ENCODE measurements around the gene ZNF443.
A peak's percentile ranks its signal among the peaks of the same experiment; 100 is the strongest.
"Not testable (repeated sequence)": the region's sequence is repeated elsewhere in the genome, so short reads cannot be mapped to it uniquely, and the experiment has no call there.

ZNF443 gene

DNA sequence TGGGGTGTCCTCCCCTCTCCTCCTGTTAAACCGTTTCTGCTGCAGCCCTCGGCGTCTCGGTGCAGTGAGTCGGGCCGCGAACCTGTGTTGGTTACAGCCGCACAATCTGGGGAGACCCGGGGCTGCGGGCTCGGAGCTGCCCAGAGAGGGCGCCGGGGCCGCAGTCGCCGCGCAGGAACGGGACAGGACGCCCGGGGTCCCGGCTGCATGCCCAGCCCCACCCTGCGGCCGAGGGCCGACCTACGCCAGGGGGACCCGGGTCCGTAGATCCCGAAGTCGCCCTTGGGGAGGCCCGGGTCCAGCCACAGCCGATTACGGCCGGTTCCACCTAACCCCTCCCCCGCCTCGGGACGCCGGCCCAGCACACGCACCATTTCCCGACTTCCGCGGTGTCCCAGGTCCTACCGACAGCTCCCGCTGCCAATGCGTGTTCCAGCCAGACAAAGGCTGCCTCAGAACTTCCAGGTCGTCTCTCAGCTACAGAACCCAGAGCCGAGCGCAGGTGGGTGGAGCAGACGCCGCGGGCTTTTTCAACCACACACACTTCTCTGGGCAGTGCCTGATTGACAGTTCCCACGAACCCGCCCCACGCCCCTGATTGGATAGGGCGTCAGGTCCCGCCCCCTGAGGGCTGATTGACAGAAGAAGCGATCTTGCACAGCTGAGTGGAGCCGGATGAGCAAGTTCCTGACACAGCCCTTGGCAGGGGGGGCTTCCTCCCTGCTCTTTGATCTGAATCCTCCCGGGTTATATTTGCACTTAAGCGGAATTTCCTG, at the start of gene ZNF443:
TSS of gene ZNF443 (minus strand) at position 481 of the 776 bp plus-strand sequence. CDS start at position 374, 107 bp downstream.
- peak; percentile 98 for DNase-seq (ENCODE audit: low read depth, low spot score)

DNA sequence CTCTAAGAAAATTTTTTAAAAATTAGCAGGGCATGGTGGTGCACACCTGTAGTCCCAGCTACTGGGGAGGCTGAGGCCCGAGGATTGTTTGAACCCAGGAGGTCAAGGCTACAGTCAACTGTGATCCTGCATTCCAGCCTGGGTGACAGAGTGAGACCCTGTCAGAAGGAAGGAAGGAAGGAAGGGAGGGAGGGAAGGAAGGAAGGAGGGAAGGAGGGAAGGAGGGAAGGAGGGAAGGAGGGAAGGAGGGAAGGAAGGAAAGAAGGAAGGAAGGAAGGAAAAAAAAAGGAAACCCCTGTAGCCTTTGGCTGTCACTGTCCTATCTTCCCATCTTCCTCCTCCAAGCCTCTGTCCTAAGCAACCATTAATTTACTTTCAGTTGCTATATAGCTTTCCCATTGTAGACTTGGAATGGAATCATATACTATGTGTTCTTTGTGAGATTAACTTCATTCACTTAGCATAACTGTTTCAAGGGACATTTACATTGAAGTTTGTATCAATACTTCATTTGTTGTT, 45.5 kb upstream of the ZNF443 start:
- not testable (repeated sequence) for DNase-seq (ENCODE audit: low read depth, low spot score)

DNA sequence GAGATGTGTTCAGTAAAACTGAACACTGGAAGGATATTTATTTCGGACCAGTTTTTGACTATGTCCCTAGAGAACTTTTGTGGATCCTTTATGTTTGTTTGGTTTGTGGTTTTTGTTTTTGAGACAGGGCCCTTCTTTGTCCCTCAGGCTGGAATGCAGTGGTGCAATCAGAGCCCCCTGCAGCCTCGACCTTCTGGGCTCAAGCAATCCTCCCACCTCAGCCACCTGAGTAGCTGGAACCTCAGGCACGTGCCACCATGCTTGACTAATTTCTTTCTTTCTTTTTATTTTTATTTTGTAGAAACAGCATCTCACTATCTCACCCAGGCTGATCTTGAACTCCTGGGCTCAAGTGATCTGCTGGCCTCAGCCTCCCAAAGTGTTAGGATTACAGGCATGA, 44.8 kb upstream of the ZNF443 start:
- no peak for DNase-seq (ENCODE audit: low read depth, low spot score)

DNA sequence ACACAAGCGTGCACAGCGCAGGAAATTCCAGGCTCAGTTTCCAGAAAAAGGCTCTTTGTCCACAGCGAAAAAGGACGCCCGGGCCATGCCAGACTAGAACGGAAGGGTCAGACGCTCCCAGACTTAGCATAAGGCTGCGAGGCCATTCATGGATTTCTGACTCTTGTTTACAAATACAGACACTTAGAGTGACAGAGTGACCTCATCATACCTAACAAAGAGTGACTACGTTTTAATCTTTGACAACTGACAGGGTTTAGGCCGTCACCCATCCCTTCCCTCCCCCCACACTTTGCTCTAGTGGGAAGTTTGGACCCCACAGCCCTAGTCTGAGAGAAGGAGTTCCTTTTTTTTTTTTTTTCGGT, 44.2 kb upstream of the ZNF443 start:
- DNase-seq (ENCODE audit: low read depth, low spot score): no peak

DNA sequence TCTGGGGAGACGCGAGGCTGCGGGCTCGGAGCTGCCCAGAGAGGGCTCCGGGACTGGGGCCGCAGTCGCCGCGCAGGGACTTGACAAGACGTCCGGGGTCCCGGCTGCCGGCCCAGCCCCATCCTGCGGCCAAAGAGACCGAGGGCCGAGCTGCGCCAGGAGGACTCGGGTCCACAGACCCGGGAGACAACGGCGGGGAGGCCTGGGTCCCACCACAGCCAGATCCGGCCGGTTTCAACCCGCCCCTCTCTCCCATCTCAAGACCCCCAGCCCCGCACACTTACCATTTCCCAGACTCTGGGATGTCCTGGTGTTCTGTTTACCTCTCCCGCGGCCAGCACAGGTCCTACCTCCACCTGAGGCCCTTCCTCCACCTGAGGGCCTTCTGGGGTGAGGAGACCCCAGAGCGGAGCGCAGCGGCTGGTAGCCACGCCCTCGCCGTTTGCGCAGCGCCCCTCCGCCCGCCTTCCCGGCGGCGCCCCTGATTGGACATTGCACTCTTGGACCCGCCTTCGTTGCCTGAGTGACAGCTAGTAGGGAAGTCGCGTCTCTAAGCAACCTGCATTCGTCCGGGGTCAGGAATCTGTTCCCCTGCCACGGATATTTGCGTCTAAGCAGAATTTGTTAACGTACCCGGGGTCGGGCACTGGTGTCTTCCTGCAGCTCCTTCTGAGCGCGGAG, 43.7 kb upstream of the ZNF443 start, which contains the start of gene ZNF709:
TSS of gene ZNF709 (minus strand) at position 446 of the 681 bp plus-strand sequence. CDS start at position 287, 159 bp downstream.
- peak; percentile 96 for DNase-seq (ENCODE audit: low read depth, low spot score)

DNA sequence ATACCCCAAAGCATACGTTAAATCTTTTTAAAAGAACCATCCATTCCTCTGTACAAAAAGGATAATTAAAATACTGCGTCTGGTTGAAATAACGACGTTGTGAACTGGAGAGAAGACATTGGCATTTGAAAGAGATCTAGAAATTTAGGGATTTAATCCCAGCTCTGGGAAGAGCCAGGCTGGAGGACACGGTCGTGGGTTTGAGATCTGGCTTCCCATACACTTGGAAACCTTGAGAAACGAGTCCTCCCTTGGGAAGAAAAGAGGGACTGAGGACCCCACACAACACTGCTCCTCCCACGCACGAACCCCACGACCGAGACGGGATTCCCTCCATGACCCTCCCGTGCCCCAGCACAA, 43.2 kb upstream of the ZNF443 start:
- no peak for DNase-seq (ENCODE audit: low read depth, low spot score)

- DNase-seq (ENCODE audit: low read depth, low spot score): peak; percentile 19
Observed at GRCh38 chr19:12482509-12482886, 41.7 kb upstream of the ZNF443 start.

DNA sequence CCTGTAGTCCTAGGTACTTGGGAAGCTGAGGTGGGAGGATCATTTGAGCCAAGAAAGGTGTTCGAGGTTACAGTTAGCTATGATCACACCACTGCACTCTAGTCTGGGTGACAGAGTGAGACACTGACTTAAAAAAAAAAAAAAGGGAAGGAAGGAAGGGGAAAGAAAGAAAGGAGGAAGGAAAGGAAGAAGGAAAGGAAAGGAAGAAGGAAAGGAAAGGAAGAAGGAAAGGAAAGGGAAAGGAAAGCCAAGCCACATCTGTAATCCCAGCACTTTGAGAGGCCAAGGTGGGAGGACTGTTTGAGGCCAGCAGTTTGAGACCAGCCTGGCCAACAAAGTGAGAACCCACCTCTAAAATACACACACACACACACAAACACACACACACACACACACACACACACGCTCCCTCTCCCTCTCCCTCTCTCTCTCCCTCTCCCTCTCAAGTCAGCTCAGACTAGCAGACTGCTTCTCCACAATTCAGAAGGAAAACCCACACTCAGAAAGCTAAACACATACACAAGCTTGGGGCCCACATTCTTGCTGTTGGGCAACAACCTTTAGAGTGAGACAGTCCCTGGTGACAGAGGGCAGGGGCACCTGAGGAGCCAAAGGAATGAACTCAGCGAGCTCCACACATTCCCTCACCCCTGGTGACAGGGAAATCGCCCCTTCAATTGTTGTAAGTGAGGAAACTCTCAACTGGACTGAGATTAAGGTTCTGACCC, 41.1 kb upstream of the ZNF443 start:
- DNase-seq (ENCODE audit: low read depth, low spot score): no peak

DNA sequence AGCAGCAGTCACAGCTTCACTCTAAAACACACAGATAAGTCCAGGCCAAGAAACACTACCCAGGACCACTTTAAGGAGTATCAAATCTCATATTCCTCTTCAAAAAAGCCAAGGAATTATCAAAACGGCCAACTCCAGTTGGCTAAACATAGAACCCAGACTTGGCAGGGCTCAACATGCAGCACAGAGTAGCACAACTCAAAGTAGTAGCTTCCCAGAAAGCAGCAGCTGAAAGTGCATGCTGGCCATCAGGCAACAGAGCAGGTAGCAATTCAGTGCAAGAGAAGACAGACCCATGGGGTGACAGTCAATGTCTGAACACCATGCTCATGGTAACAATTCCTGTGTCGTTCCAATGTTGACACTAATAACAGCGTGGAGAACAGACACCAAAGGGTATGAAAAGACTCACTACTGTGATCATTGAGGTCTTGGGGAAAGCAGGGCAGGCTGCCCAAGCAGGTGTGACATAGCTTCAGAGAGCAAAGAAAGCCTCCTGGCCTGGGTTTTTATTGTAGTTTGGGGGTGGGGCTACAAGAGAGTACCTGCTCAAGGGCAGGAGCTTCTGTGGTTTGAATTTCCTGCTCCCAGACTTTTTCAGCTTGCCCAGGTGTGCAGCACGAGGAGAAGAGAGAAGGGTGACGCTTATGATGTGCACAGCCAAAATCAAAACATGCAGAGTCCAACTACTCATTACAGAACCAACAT, 37.6 kb upstream of the ZNF443 start:
- DNase-seq (ENCODE audit: low read depth, low spot score): no peak

- DNase-seq (ENCODE audit: low read depth, low spot score): not testable (repeated sequence)
Observed at GRCh38 chr19:12467651-12468050, 26.8 kb upstream of the ZNF443 start.

- no peak for DNase-seq (ENCODE audit: low read depth, low spot score)
Observed at GRCh38 chr19:12465211-12465610, 24.4 kb upstream of the ZNF443 start.

DNA sequence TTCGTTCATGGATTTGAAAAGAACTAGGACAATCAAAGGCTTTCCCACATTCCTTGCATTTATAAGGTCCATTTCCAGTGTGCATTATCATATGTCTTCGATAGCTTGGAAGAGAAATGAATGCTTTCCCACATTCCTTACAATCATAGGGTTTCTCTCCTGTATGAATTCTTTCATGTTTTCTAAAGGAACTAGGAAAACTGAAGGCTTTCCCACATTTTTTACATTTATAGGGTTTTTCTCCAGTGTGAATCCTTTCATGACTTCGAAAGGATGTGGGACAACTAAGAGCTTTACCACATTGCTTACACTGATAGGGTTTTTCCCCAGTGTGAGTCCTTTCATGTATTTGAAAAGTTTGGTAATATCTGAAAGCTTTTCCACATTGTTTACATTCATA, 23.9 kb upstream of the ZNF443 start:
- no peak for DNase-seq (ENCODE audit: low read depth, low spot score)

- not testable (repeated sequence) for DNase-seq (ENCODE audit: low read depth, low spot score)
Observed at GRCh38 chr19:12464139-12464538, 23.3 kb upstream of the ZNF443 start.

GRCh38 chr19:12453495-12453894, 12.7 kb upstream of the ZNF443 start:
- DNase-seq (ENCODE audit: low read depth, low spot score): no peak

- DNase-seq (ENCODE audit: low read depth, low spot score): peak; percentile 4
Observed at GRCh38 chr19:12450844-12451243, 10.0 kb upstream of the ZNF443 start.

- no peak for DNase-seq (ENCODE audit: low read depth, low spot score)
Observed at GRCh38 chr19:12448808-12449207, 8.0 kb upstream of the ZNF443 start.

DNA sequence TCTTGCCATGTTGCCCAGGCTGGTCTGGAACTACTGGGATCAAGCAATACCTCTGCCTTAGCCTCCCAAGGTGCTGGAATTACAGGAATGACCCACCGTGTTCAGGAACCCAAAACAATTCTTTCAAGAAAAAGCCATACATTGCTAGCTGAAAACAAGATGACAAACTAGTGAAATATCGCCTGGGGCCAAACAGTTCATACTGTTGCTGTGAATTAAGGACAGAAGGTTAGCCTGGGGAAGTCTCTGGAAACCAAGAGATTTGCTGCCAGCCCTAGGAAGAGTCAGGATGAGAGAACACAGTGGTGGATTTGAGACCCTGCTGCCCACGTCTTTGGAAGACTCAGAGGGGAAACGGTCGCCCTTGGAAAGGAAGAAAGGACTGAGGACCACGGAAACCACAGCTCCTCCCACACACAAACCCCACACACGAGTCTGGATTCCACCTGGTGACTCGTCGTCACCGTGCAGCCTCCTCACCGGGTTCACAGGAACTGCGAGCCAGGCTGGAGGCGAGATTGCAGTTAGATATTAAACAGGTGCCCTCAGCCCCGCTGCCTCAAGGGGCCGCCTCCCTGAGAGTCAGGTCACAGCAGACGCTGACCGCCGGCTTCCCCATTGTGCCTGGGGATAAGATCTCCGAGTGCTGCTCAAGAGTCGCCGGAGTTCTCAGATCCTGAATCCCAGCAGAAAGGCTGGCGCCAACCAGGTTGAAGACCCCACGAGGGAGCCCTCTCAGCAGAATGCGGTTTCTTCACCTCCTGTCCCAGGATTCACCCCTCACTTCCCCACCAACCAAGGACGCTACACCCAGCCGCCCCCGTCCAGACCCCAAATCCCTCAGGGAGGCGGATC, 908 bp downstream of the ZNF443 start:
- DNase-seq (ENCODE audit: low read depth, low spot score): peak; percentile 47

DNA sequence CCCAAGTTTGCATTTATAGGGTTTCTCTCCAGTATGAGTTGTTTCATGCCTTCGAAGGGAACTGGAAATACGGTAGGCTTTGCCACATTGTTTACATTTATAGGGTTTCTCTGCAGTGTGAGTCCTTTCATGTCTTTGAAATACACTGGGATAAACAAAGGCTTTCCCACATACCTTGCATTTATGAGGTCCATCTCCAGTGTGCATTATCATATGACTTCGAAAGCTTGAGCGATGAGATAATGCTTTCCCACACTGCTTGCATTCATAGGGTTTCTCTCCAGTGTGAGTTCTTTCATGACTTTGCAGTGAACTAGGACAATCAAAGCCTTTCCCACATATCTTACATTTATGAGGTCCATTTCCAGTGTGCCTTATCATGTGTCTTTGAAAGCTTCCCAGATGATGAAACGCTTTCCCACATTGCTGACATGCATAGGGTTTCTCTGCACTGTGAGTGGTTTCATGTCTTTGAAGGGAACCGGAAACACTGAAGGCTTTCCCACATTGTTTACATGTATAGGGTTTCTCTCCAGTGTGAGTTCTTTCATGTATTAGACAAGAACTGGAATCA, 10.0 kb downstream of the ZNF443 start:
- not testable (repeated sequence) for DNase-seq (ENCODE audit: low read depth, low spot score)

- DNase-seq (ENCODE audit: low read depth, low spot score): no peak
Observed at GRCh38 chr19:12425888-12426274, 14.9 kb downstream of the ZNF443 start.

DNA sequence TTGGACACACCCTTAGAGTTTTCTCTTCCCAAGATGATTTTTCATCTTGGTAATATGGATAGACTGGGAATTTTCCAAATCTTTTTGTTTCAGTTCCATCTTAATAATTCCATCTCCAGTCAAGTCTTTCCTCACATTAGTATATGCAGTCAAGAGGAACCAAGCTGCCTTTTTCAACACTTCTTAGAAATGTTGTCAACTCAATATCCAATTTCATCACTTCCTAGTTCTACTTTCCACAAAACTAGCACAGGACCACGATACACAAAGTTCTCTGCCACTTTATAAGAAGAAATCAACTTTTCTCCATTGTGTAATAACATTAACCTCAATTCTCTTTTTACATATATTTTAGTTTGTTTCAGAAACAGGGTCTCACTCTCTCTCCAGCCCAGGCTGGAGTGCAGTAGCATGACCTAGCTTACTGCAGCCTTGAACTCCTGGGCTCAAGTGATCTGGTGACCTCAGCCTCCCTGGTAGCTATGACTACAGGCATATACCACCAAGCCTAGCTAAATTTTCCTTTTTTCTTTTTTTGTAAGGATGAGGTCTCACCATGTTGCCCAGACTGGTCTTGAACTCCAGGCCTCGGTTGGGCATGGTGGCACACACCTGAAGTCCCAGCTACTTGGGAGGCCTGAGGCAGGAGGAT, 15.5 kb downstream of the ZNF443 start:
- DNase-seq (ENCODE audit: low read depth, low spot score): no peak
